ENCODE results near the gene PELI2.

Gene PELI2

GRCh38 chr14:56268039-56268438, 149.8 kb downstream of the PELI2 start:
- peak; percentile 75 for DNase-seq

GRCh38 chr14:56268673-56269072, 150.5 kb downstream of the PELI2 start:
- peak; percentile 58 for DNase-seq

GRCh38 chr14:56270921-56271320, 152.7 kb downstream of the PELI2 start:
- no peak for DNase-seq

- DNase-seq, result peak; percentile 94
These were observed 153.8 kb downstream of the PELI2 start for GRCh38 chr14:56271970-56272369.

GRCh38 chr14:56273155-56273554, 154.9 kb downstream of the PELI2 start:
- DNase-seq, result peak; percentile 88

- no peak for DNase-seq
These were observed 155.7 kb downstream of the PELI2 start for GRCh38 chr14:56273951-56274350.

- peak; percentile 12 for DNase-seq
These were observed 156.3 kb downstream of the PELI2 start for GRCh38 chr14:56274556-56274955.

- no peak for DNase-seq
These were observed 157.9 kb downstream of the PELI2 start for GRCh38 chr14:56276108-56276507.

- DNase-seq, result no peak
These were observed 160.2 kb downstream of the PELI2 start for GRCh38 chr14:56278383-56278782.

- DNase-seq, result no peak
These were observed 162.6 kb downstream of the PELI2 start for GRCh38 chr14:56280843-56281242.

- no peak for DNase-seq
These were observed 164.0 kb downstream of the PELI2 start for GRCh38 chr14:56282179-56282578.

- DNase-seq, result no peak
These were observed 166.4 kb downstream of the PELI2 start for GRCh38 chr14:56284641-56285040.

GRCh38 chr14:56289155-56289554, 170.9 kb downstream of the PELI2 start:
- no peak for DNase-seq

GRCh38 chr14:56290195-56290594, 172.0 kb downstream of the PELI2 start:
- no peak for DNase-seq

- DNase-seq, result no peak
These were observed 174.8 kb downstream of the PELI2 start for GRCh38 chr14:56292970-56293369.

GRCh38 chr14:56293506-56293905, 175.3 kb downstream of the PELI2 start:
- no peak for DNase-seq

GRCh38 chr14:56294128-56294527, 175.9 kb downstream of the PELI2 start:
- DNase-seq, result no peak

GRCh38 chr14:56295743-56296142, 177.5 kb downstream of the PELI2 start:
- no peak for DNase-seq

GRCh38 chr14:56297449-56297848, 179.2 kb downstream of the PELI2 start:
- DNase-seq, result no peak

GRCh38 chr14:56299306-56299984, 181.2 kb downstream of the PELI2 start:
- peak; percentile 12 for DNase-seq

- DNase-seq, result peak; percentile 89
These were observed 182.3 kb downstream of the PELI2 start for GRCh38 chr14:56300495-56300894.

- peak; percentile 33 for DNase-seq
These were observed 186.2 kb downstream of the PELI2 start for GRCh38 chr14:56304456-56304855.

GRCh38 chr14:56309198-56309597, 191.0 kb downstream of the PELI2 start:
- DNase-seq, result no peak

GRCh38 chr14:56310643-56311042, 192.4 kb downstream of the PELI2 start:
- peak; percentile 75 for DNase-seq

- DNase-seq, result no peak
These were observed 195.6 kb downstream of the PELI2 start for GRCh38 chr14:56313789-56314188.
